ENCODE measurements around the gene ZNF783. TPM values are rescaled to one million over a fixed set of nuclear protein-coding genes. Genes with fewer than 3 reads are reported as not detected.
"Not testable (repeated sequence)": the region's sequence is repeated elsewhere in the genome, so short reads cannot be mapped to it uniquely, and the experiment has no call there.

Gene ZNF783
- total and polyA plus RNA-seq, 3 donors from 2014 or later: 15.0 to 41.1 (median 30.5) TPM

- H3K27me3 ChIP-seq: no peaks in the 10 kb centered on the region
- H3K4me1 ChIP-seq: no peaks in the 10 kb centered on the region
- H3K4me3 ChIP-seq: peak overlapping the region in 1 of 2 donors; percentile 3
- intact Hi-C loops (cut with DNase I; ENCODE audit: low total_unique reads): no loop called here
- H3K27ac ChIP-seq: no peak overlapping the region
- no peak for DNase-seq
- H3K36me3 ChIP-seq (ENCODE audit: low read depth, missing control alignments): no peaks in the 10 kb centered on the region
- no peak for TF ChIP-seq POLR2A (IDR thresholded peaks at IDR 0.05)
- no peak for TF ChIP-seq CTCF (IDR thresholded peaks at IDR 0.05)
- no peaks in the 10 kb centered on the region for H3K9me3 ChIP-seq
- 53 to 95% methylated on average over 2 to 34 of the region's 37 CpGs for whole genome bisulfite sequencing, 2 donors
These were observed 37.6 kb upstream of the ZNF783 start for GRCh38 chr7:149224352-149224751.

GRCh38 chr7:149225106-149225505, 36.9 kb upstream of the ZNF783 start:
- H3K4me1 ChIP-seq: no peaks in the 10 kb centered on the region
- peak overlapping the region in 1 of 2 donors; percentile 3 for H3K4me3 ChIP-seq
- H3K36me3 ChIP-seq (ENCODE audit: low read depth, missing control alignments): no peaks in the 10 kb centered on the region
- no peaks in the 10 kb centered on the region for H3K9me3 ChIP-seq
- TF ChIP-seq CTCF (IDR thresholded peaks at IDR 0.05) (no peak), POLR2A (IDR thresholded peaks at IDR 0.05) (no peak)
- intact Hi-C loops (cut with DNase I; ENCODE audit: low total_unique reads): no loop called here
- H3K27me3 ChIP-seq: no peaks in the 10 kb centered on the region
- DNase-seq: no peak
- 60 to 68% methylated on average over 19 of the region's 19 CpGs for WGBS, 2 donors
- no peak overlapping the region for H3K27ac ChIP-seq

GRCh38 chr7:149225656-149226055, 36.3 kb upstream of the ZNF783 start:
- H3K27ac ChIP-seq: no peak overlapping the region
- no peaks in the 10 kb centered on the region for H3K27me3 ChIP-seq
- no peak for TF ChIP-seq POLR2A (IDR thresholded peaks at IDR 0.05)
- no peak for TF ChIP-seq CTCF (IDR thresholded peaks at IDR 0.05)
- WGBS, 2 donors: 67 to 75% methylated on average over 10 to 22 of the region's 22 CpGs
- intact Hi-C loops (cut with DNase I; ENCODE audit: low total_unique reads): no loop called here
- H3K4me1 ChIP-seq: no peaks in the 10 kb centered on the region
- no peaks in the 10 kb centered on the region for H3K36me3 ChIP-seq (ENCODE audit: low read depth, missing control alignments)
- no peak overlapping the region for H3K4me3 ChIP-seq
- no peaks in the 10 kb centered on the region for H3K9me3 ChIP-seq
- no peak for DNase-seq

GRCh38 chr7:149226366-149226765, 35.6 kb upstream of the ZNF783 start:
- H3K27ac ChIP-seq; H3K36me3 ChIP-seq (ENCODE audit: low read depth, missing control alignments); H3K4me1 ChIP-seq; intact Hi-C loops (cut with DNase I; ENCODE audit: low total_unique reads); H3K27me3 ChIP-seq; H3K4me3 ChIP-seq; DNase-seq; H3K9me3 ChIP-seq: not testable (repeated sequence)
- 65 to 84% methylated on average over 17 of the region's 17 CpGs for WGBS, 2 donors

- no peak overlapping the region for H3K4me3 ChIP-seq
- no peak for DNase-seq
- 61 to 73% methylated on average over 4 to 6 of the region's 6 CpGs for WGBS, 2 donors
- intact Hi-C loops (cut with DNase I; ENCODE audit: low total_unique reads): no loop called here
- TF ChIP-seq CTCF (IDR thresholded peaks at IDR 0.05) (no peak), POLR2A (IDR thresholded peaks at IDR 0.05) (no peak)
- no peaks in the 10 kb centered on the region for H3K27me3 ChIP-seq
- no peaks in the 10 kb centered on the region for H3K36me3 ChIP-seq (ENCODE audit: low read depth, missing control alignments)
- H3K4me1 ChIP-seq: no peaks in the 10 kb centered on the region
- H3K27ac ChIP-seq: no peak overlapping the region
- H3K9me3 ChIP-seq: no peaks in the 10 kb centered on the region
These were observed 35.0 kb upstream of the ZNF783 start for GRCh38 chr7:149226840-149227494.
